A549 (cell line): ENCODE results near the gene PEPD. TPM values are rescaled to one million over a fixed set of nuclear protein-coding genes. Genes with fewer than 3 reads are reported as not detected.

Experiments
- ATAC-seq, 2 experiments: fragments of 200-7000 bp in 1 of 2; fragments of >200 bp in 1 of 2; cut with Nextera tagmentation in 1 of 2; cut with Tn5 transposase in 1 of 2; 3 replicates each; pipeline versions ENCODE4 v1.8.0 to v1.9.1; 2018 to 2020; ENCODE audit warnings: mild to moderate bottlenecking in 1 of 2, moderate library complexity in 1 of 2
- CTCF ChIA-PET: fragments of 300-600 bp; sonication (Branson Sonifier 250); formaldehyde crosslinking; extraction: SDS; loops from one replicate; lab custom pipeline; 2021; ENCODE audit warnings: antibody characterized with exemption, inconsistent platforms; lab: Yijun Ruan, JAX
- POLR2A ChIA-PET: fragments of 350-600 bp; formaldehyde crosslinking; extraction: SDS; loops from one replicate; lab custom pipeline; 2021; ENCODE audit warnings: antibody characterized with exemption, inconsistent platforms; lab: Yijun Ruan, JAX
- DNase-seq, 2 experiments: peaks; one replicate each; pipeline versions ENCODE4 v3.0.0 to v3.0.0-alpha.2; 2011 to 2016; ENCODE audit warnings: low read depth in 1 of 2, low spot score in 1 of 2
- FAIRE-seq: peaks from 2 replicates; lab custom pipeline; 2011; peaks lifted over from hg19 to GRCh38; lab: Jason Lieb, UNC
- H3K27ac ChIP-seq, 2 experiments: fragments of >200 bp; sonication (Bioruptor Twin); formaldehyde crosslinking; 3 replicates each; pipeline ENCODE4 v1.5.1; 2016 to 2017
- H3K4me1 ChIP-seq: fragments of >200 bp; sonication (Bioruptor Twin); formaldehyde crosslinking; 3 replicates; pipeline ENCODE4 v1.6.1; 2016
- H3K4me2 ChIP-seq: fragments of >200 bp; sonication (Bioruptor Twin); formaldehyde crosslinking; 3 replicates; pipeline ENCODE4 v1.6.1; 2016
- H3K4me3 ChIP-seq: fragments of >200 bp; sonication (Bioruptor Twin); formaldehyde crosslinking; 3 replicates; pipeline ENCODE4 v1.5.1; 2016
- H3K9me3 ChIP-seq: fragments of >200 bp; sonication (Bioruptor Twin); formaldehyde crosslinking; 3 replicates; pipeline ENCODE4 v1.6.1; 2016
- CBX2 ChIP-seq: fragments of 200-600 bp; sonication (generic); IDR thresholded peaks from 2 replicates; pipeline ENCODE4 v1.6.1; 2016; ENCODE audit warnings: low read depth, mild to moderate bottlenecking, borderline replicate concordance
- CEBPB ChIP-seq, 2 experiments: fragments of >200 bp in 1 of 2; sonication (Bioruptor Twin) in 1 of 2; formaldehyde crosslinking in 1 of 2; IDR thresholded peaks; 2 replicates each; pipeline ENCODE4 v1.6.1; 2012 to 2016
- CHD2 ChIP-seq: fragments of 150-350 bp; IDR thresholded peaks from 2 replicates; pipeline ENCODE4 v1.6.1; 2014; ENCODE audit warnings: low read length; ENCODE audit not compliant: partially characterized antibody
- CHD4 ChIP-seq: fragments of 200-600 bp; sonication (generic); IDR thresholded peaks from 2 replicates; pipeline ENCODE4 v1.6.1; 2016; ENCODE audit warnings: antibody characterized with exemption, mild to moderate bottlenecking, borderline replicate concordance
- E2F6 ChIP-seq: IDR thresholded peaks from 2 replicates; pipeline ENCODE4 v1.6.1; 2012; ENCODE audit warnings: low read depth, borderline replicate concordance
- FOXS1 ChIP-seq: fragments of 250-450 bp; sonication (Bioruptor Pico); IDR thresholded peaks from 2 replicates; pipeline ENCODE4 v1.5.0; 2020; ENCODE audit warnings: mild to moderate bottlenecking, moderate library complexity
- HDAC2 ChIP-seq: fragments of 200-600 bp; sonication (generic); IDR thresholded peaks from 2 replicates; pipeline ENCODE4 v1.6.1; 2016
- HMGXB4 ChIP-seq: fragments of 250-450 bp; sonication (Bioruptor Pico); IDR thresholded peaks from 2 replicates; pipeline ENCODE4 v1.5.0; 2021; ENCODE audit warnings: mild to moderate bottlenecking, moderate library complexity, borderline replicate concordance
- HOXB5 ChIP-seq: fragments of 250-450 bp; sonication (Bioruptor Pico); IDR thresholded peaks from 2 replicates; pipeline ENCODE4 v1.5.0; 2020; ENCODE audit warnings: mild to moderate bottlenecking, moderate library complexity
- JUNB ChIP-seq: fragments of >200 bp; sonication (Bioruptor Twin); formaldehyde crosslinking; IDR thresholded peaks from 2 replicates; pipeline ENCODE4 v1.6.1; 2016
- KDM1A ChIP-seq: fragments of 200-600 bp; sonication (generic); IDR thresholded peaks from 2 replicates; pipeline ENCODE4 v1.6.1; 2016; ENCODE audit warnings: low read depth, mild to moderate bottlenecking
- KDM5A ChIP-seq: fragments of 200-600 bp; sonication (generic); IDR thresholded peaks from 2 replicates; pipeline ENCODE4 v1.6.1; 2016; ENCODE audit warnings: antibody characterized with exemption, mild to moderate bottlenecking
- MAZ ChIP-seq: fragments of 150-350 bp; IDR thresholded peaks from 2 replicates; pipeline ENCODE4 v1.6.1; 2014; ENCODE audit warnings: antibody characterized with exemption, low read depth, low read length, borderline replicate concordance
- MYC ChIP-seq: IDR thresholded peaks from 2 replicates; pipeline ENCODE4 v1.6.1; 2012; ENCODE audit warnings: mild to moderate bottlenecking, inconsistent platforms, low read length, improper control_type of control experiment, borderline replicate concordance
- NR3C1 ChIP-seq: fragments of >200 bp; sonication (Bioruptor Twin); formaldehyde crosslinking; IDR thresholded peaks from 3 replicates; pipeline ENCODE4 v1.6.1; 2017
- PHF8 ChIP-seq: fragments of 200-600 bp; sonication (generic); IDR thresholded peaks from 2 replicates; pipeline ENCODE4 v1.6.1; 2016; ENCODE audit warnings: low read depth, mild to moderate bottlenecking, antibody characterized with exemption, moderate library complexity, borderline replicate concordance
- POLR2AphosphoS2 ChIP-seq: conservative IDR thresholded peaks from 2 replicates; pipeline ENCODE4 v1.6.1; 2012; ENCODE audit warnings: low read length, improper control_type of control experiment, inconsistent platforms
- RAD21 ChIP-seq, 2 experiments: fragments of >200 bp in 1 of 2; sonication (Bioruptor Twin) in 1 of 2; formaldehyde crosslinking in 1 of 2; IDR thresholded peaks in 1 of 2; conservative IDR thresholded peaks in 1 of 2; 2 replicates in 1 of 2; 3 replicates in 1 of 2; pipeline ENCODE4 v1.6.1; 2012 to 2018; ENCODE audit warnings: inconsistent platforms in 1 of 2
- RCOR1 ChIP-seq: fragments of 150-350 bp; IDR thresholded peaks from 2 replicates; pipeline ENCODE4 v1.6.1; 2014; ENCODE audit warnings: antibody characterized with exemption, low read length, low read depth
- RFX5 ChIP-seq: fragments of 450-650 bp; IDR thresholded peaks from 2 replicates; pipeline ENCODE4 v1.7.1; 2014; ENCODE audit warnings: antibody characterized with exemption, mild to moderate bottlenecking, moderate library complexity
- TFCP2L1 ChIP-seq: fragments of 250-450 bp; sonication (Bioruptor Pico); IDR thresholded peaks from 2 replicates; pipeline ENCODE4 v1.5.0; 2021; ENCODE audit warnings: mild to moderate bottlenecking
- USF2 ChIP-seq: fragments of 450-650 bp; IDR thresholded peaks from 2 replicates; pipeline ENCODE4 v1.6.1; 2014; ENCODE audit warnings: antibody characterized with exemption
- WGBS: methylation state at CpG from one replicate; pipeline ENCODE4 v1.1.6; 2017; ENCODE audit errors: missing lambda C conversion rate; 5-methylcytosine and 5-hydroxymethylcytosine counted together
- polyA plus RNA-seq, 4 experiments: library from polyadenylated mRNA; depleted of rRNA in 3 of 4; stranded (reverse); fragments of >200 nt; fragmentation: RNase III in 1 of 4; extraction: RNeasy Plus Mini Kit Qiagen cat#74134 plus additional on column Dnase treatment in 1 of 4; gene quantifications; 2 replicates in 3 of 4; 3 replicates in 1 of 4; pipeline ENCODE4 v1.2.3, GENCODE V29; 2011 to 2017

Gene PEPD
- polyA plus RNA-seq, 2 of the 4 experiments (the other 2 are of a cell fraction), result 85.5 to 100 TPM

GRCh38 chr19:33409906-33410685 lies 111.5 kb downstream of the PEPD start:
- no peak for ATAC-seq
- WGBS, result 87% methylated on average over 27 of the region's 27 CpGs
- CTCF ChIA-PET, result interaction anchor here (0.6 to 36.3 kb wide), 17 partner anchors 2 to 686 kb away, joined by 3 to 1493 read pairs (median 6); partner anchors contain the start of gene CEBPA

GRCh38 chr19:33408538-33409434 lies 112.8 kb downstream of the PEPD start:
- FAIRE-seq (no peak), ATAC-seq (no peak), DNase-seq (no peak)
- ChIA-PET POLR2A (interaction anchor here (1.0 to 1.3 kb wide), 2 partner anchors 35 to 106 kb away, joined by 3 to 4 read pairs; partner anchors contain the start of gene CEBPA), CTCF (interaction anchor here (0.6 to 36.3 kb wide), 30 partner anchors 0 to 743 kb away, joined by 3 to 1493 read pairs (median 6); partner anchors contain the start of genes CEBPA and SLC7A10)
- H3K27ac ChIP-seq, result no peak overlapping the region
- 80% methylated on average over 18 of the region's 18 CpGs for WGBS
- peaks cover under 1% of the 10 kb centered on the region; the same call in 1 of the 3 replicates for H3K4me1 ChIP-seq
- no peak overlapping the region for H3K4me2 ChIP-seq
- no peak overlapping the region for H3K4me3 ChIP-seq
- TF ChIP-seq KDM5A (no peak), CHD4 (no peak), TFCP2L1 (CRISPR knock-in tag) (no peak), MYC (no peak), CHD2 (no peak), HMGXB4 (CRISPR knock-in tag) (no peak)
- no peaks in the 10 kb centered on the region for H3K9me3 ChIP-seq

More at GRCh38 chr19:33409906-33410685, 111.5 kb downstream of the PEPD start:
- FAIRE-seq, result no peak
- Histone ChIP-seq H3K4me3 (no peak overlapping the region), H3K9me3 (no peaks in the 10 kb centered on the region), H3K4me2 (no peak overlapping the region), H3K4me1 (no peaks in the 10 kb centered on the region), H3K27ac (no peak overlapping the region)
- TF ChIP-seq TFCP2L1 (CRISPR knock-in tag) (no peak), HDAC2 (no peak)
- DNase-seq, result no peak
- POLR2A ChIA-PET, result interaction anchor here (1.0 to 1.3 kb wide), 2 partner anchors 36 to 108 kb away, joined by 3 to 4 read pairs; partner anchors contain the start of gene CEBPA

GRCh38 chr19:33408116-33408515 lies 113.5 kb downstream of the PEPD start:
- POLR2A ChIA-PET, result no interaction called here
- WGBS, result 82% methylated on average over 13 of the region's 13 CpGs
- H3K4me3 ChIP-seq, result no peak overlapping the region
- H3K4me2 ChIP-seq, result no peak overlapping the region
- DNase-seq (no peak), FAIRE-seq (no peak), ATAC-seq (no peak)
- peaks cover 7% of the 10 kb centered on the region; the same call in 1 of the 3 replicates for H3K4me1 ChIP-seq
- no peaks in the 10 kb centered on the region for H3K9me3 ChIP-seq
- no peak overlapping the region for H3K27ac ChIP-seq
- CTCF ChIA-PET, result interaction anchor here (0.6 to 36.3 kb wide), 22 partner anchors 0 to 744 kb away, joined by 3 to 1493 read pairs (median 12); partner anchors contain the start of gene CEBPA
- TF ChIP-seq JUNB, result no peak
- no peak for TF ChIP-seq CBX2
- no peak for TF ChIP-seq NR3C1
- no peak for TF ChIP-seq USF2
- no peak for TF ChIP-seq MAZ
- TF ChIP-seq RAD21 (conservative IDR thresholded peaks at IDR 0.05 in 1 of 2, IDR thresholded peaks at IDR 0.05 in 1 of 2), result no peak
- no peak for TF ChIP-seq POLR2AphosphoS2
- no peak for TF ChIP-seq CEBPB (IDR thresholded peaks at IDR 0.05)
- TF ChIP-seq E2F6, result no peak
- TF ChIP-seq PHF8, result no peak
- no peak for TF ChIP-seq KDM1A
- no peak for TF ChIP-seq RCOR1
- TF ChIP-seq CHD2, result no peak
- no peak for TF ChIP-seq RFX5
- no peak for TF ChIP-seq FOXS1
- TF ChIP-seq HOXB5, result no peak
